GM18498 (cell line): ENCODE measurements around the gene FAM181A.

ENCODE experiments used
- ATAC-seq: cut with Tn5 transposase; IDR thresholded peaks from one replicate; pipeline ENCODE4 v1.9.1; 2021; ENCODE audit warnings: mild to moderate bottlenecking, moderate library complexity; ENCODE audit not compliant: unreplicated experiment

The FAM181A gene

GRCh38 chr14:93947282-93947681 lies 20.1 kb downstream of the FAM181A start:
- ATAC-seq: no peak

- ATAC-seq: no peak
Observed at GRCh38 chr14:93949511-93950075, 22.4 kb downstream of the FAM181A start.

GRCh38 chr14:93950948-93951634 lies 23.9 kb downstream of the FAM181A start:
- no peak for ATAC-seq

GRCh38 chr14:93951635-93952540 lies 24.7 kb downstream of the FAM181A start:
- ATAC-seq: no peak

GRCh38 chr14:93952829-93953228 lies 25.7 kb downstream of the FAM181A start:
- ATAC-seq: no peak

- no peak for ATAC-seq
Observed at GRCh38 chr14:93953263-93953662, 26.1 kb downstream of the FAM181A start.

- no peak for ATAC-seq
Observed at GRCh38 chr14:93953739-93954515, 26.8 kb downstream of the FAM181A start.

GRCh38 chr14:93954516-93954830 lies 27.3 kb downstream of the FAM181A start:
- ATAC-seq: no peak

GRCh38 chr14:93954900-93955849 lies 28.0 kb downstream of the FAM181A start:
- peak; percentile 37 for ATAC-seq

- no peak for ATAC-seq
Observed at GRCh38 chr14:93955850-93956481, 28.8 kb downstream of the FAM181A start.

GRCh38 chr14:93956514-93957332 lies 29.6 kb downstream of the FAM181A start:
- no peak for ATAC-seq

GRCh38 chr14:93957333-93957710 lies 30.2 kb downstream of the FAM181A start:
- no peak for ATAC-seq

- ATAC-seq: no peak
Observed at GRCh38 chr14:93957751-93958566, 30.8 kb downstream of the FAM181A start.

GRCh38 chr14:93958567-93959238 lies 31.6 kb downstream of the FAM181A start:
- no peak for ATAC-seq

- ATAC-seq: peak; percentile 73
Observed at GRCh38 chr14:93959239-93960107, 32.3 kb downstream of the FAM181A start.

GRCh38 chr14:93960108-93960475 lies 32.9 kb downstream of the FAM181A start:
- no peak for ATAC-seq
